Measurements from ENCODE around the gene LSAMP. TPM values are rescaled to one million over a fixed set of nuclear protein-coding genes. Genes with fewer than 3 reads are reported as not detected.

The LSAMP gene
- total RNA-seq, 1 donor from 2014 or later, result not detected

DNA sequence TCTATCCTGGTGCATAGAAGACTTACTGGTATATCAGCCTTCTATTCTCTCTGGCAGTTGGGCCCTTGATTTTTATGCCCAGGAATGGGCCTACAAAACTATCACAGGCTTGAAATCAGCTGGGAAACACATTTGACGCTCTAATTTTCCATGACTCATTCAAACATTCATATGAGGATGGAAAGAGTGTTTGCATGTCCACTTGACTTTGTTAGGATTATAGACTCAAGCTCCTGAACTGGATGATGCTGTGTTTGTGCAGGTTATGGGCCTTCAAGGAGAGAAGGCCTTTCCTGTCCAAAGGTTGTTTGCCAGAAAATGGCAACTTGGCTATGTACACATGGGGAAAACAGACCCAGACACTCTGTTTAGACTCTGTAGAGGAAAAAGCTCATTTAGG is 602.1 kb downstream of the LSAMP start:
- intact Hi-C loops (cut with micrococcal nuclease), result no loop called here
- no peak overlapping the region for H3K4me3 Mint-ChIP-seq

DNA sequence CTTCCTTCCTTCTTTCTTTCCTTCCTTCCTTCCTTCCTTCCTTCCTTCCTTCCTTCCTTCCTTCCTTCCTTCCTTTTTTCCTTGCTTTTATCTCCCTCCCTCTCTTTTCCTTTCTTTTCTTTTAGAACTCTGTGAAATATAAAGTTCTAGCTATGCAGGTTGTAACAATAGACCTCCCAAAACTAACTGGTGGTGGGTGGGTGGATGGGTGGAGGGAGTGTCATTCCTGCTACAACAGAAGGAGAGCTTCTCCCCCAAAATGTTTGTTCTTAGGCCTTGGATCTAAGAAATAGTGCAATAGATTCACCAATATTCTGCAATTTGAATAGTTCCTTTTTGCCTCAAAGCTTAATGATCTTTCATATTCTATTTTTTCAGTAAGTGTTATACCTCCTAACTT is 606.0 kb downstream of the LSAMP start:
- no peak for DNase-seq
- Mint-ChIP-seq H3K9me3 (no peaks in the 10 kb centered on the region), H3K36me3 (ENCODE audit: low read depth) (no peaks in the 10 kb centered on the region), H3K27ac (no peak overlapping the region), H3K4me3 (no peak overlapping the region), H3K27me3 (peaks cover 3% of the 10 kb centered on the region), H3K4me1 (no peaks in the 10 kb centered on the region)
- intact Hi-C loops (cut with micrococcal nuclease), result no loop called here

More for the DNA sequence above, 602.1 kb downstream of the LSAMP start:
- Mint-ChIP-seq H3K36me3 (ENCODE audit: low read depth) (no peaks in the 10 kb centered on the region), H3K27me3 (no peaks in the 10 kb centered on the region), H3K27ac (no peak overlapping the region), H3K9me3 (no peaks in the 10 kb centered on the region), H3K4me1 (no peaks in the 10 kb centered on the region)
- DNase-seq, result no peak

DNA sequence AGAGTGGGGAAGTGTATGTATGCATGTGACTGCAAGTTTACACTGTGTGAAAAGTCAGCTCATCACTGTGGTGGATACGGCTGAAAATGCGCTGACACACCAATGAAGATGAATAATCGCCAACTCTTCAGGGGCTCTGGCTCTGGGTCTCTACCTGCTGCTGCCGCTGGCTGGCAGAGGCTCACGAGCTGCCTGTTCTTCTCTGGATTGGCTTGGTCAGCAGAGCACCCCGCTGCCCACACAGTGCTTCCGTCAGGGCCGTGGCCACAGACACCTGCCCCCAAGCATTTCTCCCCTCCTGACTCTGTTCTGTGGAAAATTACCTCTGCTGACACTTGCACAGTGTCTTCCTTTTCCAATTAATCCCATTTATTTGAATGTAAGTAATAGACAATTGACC is 606.5 kb downstream of the LSAMP start:
- Mint-ChIP-seq H3K9me3 (no peaks in the 10 kb centered on the region), H3K27ac (no peak overlapping the region), H3K36me3 (ENCODE audit: low read depth) (no peaks in the 10 kb centered on the region), H3K4me3 (no peak overlapping the region), H3K4me1 (no peaks in the 10 kb centered on the region), H3K27me3 (peaks cover 5% of the 10 kb centered on the region)
- no peak for DNase-seq
- intact Hi-C loops (cut with micrococcal nuclease), result no loop called here

DNA sequence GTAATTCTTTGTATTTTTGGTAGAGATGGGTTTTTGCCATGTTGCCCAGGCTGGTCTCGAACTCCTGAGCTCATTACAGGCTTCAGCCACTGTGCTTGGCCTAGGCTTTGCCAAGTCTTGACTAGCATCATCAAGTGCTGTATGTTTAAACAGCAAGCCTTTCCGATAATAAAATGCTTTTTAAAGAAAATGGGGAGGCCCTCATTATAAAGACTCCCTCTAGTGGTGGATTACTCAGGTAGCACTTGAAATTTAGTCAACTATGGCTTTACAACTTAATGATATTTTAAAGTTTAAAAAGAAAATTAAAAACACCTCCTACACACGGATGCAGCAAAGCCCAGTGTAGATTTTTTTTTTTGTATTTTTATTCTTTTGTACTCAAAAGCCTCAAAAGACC is 608.3 kb downstream of the LSAMP start:
- intact Hi-C loops (cut with micrococcal nuclease), result no loop called here
- Mint-ChIP-seq H3K4me1 (no peaks in the 10 kb centered on the region), H3K4me3 (no peak overlapping the region), H3K27me3 (peaks cover 5% of the 10 kb centered on the region), H3K36me3 (ENCODE audit: low read depth) (no peaks in the 10 kb centered on the region), H3K27ac (no peak overlapping the region), H3K9me3 (no peaks in the 10 kb centered on the region)
- no peak for DNase-seq

DNA sequence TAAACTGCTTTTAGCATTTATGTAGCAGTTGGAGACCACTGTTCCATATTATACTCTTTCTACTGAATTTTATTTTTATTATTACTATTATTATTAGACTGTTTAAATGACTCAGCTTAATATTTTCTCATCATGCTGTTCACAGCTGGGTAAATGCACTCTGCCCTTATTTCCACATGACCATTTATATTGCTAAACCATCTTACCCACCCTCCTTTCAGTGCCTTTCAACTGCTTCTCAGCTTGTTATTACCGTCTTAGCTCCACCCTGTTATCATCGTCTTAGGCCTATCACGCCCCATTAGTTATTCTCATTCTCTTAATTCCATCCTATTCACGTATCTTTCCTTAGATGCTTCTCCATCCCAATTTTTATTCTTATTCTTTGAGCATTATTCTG is 609.3 kb downstream of the LSAMP start:
- H3K36me3 Mint-ChIP-seq (ENCODE audit: low read depth), result no peaks in the 10 kb centered on the region
- no peaks in the 10 kb centered on the region for H3K4me1 Mint-ChIP-seq
- H3K4me3 Mint-ChIP-seq, result no peak overlapping the region
- no peaks in the 10 kb centered on the region for H3K9me3 Mint-ChIP-seq
- H3K27me3 Mint-ChIP-seq, result peaks cover 7% of the 10 kb centered on the region
- intact Hi-C loops (cut with micrococcal nuclease), result no loop called here
- H3K27ac Mint-ChIP-seq, result no peak overlapping the region
- no peak for DNase-seq

DNA sequence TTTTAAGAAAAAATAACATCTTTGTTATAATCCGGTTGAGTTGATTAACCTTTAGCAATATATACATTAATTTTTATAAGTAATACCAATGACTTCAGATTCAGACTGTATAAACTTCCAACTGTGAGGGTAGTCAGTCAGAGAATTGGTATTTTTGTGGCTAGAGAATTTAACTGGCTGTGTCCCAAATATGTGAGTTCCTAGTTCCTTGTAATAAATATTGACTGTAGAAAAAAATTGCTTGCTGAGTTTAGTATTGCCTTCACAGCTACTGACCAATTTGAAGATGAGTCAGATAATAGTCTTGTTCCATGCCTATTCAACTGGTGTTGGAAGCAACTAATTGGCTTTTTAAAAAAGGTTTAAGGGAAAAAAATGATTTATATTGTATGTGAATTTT is 611.2 kb downstream of the LSAMP start:
- intact Hi-C loops (cut with micrococcal nuclease), result no loop called here
- Mint-ChIP-seq H3K4me1 (no peaks in the 10 kb centered on the region), H3K27ac (no peak overlapping the region), H3K4me3 (no peak overlapping the region), H3K9me3 (no peaks in the 10 kb centered on the region), H3K36me3 (ENCODE audit: low read depth) (no peaks in the 10 kb centered on the region), H3K27me3 (peaks cover 9% of the 10 kb centered on the region)
- DNase-seq, result no peak

DNA sequence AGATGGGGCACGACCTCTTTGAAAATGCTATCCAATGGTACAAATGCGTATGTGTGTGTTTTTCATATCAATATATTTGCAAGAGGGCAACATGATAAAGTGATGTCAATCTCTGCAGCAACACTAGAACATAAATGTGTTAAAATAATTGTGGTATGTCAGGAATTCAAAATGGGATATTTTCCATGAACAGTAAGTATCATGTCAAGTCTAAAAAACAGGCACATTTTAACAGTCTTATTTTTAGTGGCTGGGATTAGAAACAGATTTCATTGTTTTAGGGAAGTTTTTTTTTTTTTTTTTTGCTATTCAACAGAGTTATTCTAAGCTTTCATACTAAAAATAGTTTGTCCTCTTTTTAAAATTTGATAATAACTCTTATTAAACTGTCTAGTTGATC is 612.2 kb downstream of the LSAMP start:
- intact Hi-C loops (cut with micrococcal nuclease), result no loop called here
- Mint-ChIP-seq H3K4me1 (no peaks in the 10 kb centered on the region), H3K9me3 (no peaks in the 10 kb centered on the region), H3K36me3 (ENCODE audit: low read depth) (no peaks in the 10 kb centered on the region), H3K27me3 (peaks cover 12% of the 10 kb centered on the region), H3K27ac (no peak overlapping the region), H3K4me3 (no peak overlapping the region)
- no peak for DNase-seq

DNA sequence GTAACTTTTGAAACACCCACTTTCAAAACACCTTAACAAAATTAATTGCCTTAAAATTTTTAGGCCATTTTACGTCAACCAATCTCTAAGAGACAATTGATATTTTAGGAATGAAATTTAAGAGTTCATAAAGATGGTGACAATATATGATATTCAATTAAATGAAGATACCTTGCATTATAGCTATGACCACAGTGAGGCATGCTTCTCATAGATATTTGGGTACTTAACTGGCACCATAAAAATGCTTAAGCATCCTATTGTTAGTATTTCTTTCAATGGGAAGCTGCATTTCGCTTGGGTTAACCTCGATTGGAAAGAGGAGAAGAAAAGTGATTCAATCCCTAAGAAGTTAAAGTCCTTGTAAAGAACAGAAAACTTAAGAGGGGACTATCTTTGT is 613.0 kb downstream of the LSAMP start:
- H3K4me1 Mint-ChIP-seq, result no peaks in the 10 kb centered on the region
- H3K9me3 Mint-ChIP-seq, result no peaks in the 10 kb centered on the region
- H3K27me3 Mint-ChIP-seq, result peaks cover 17% of the 10 kb centered on the region
- no peak overlapping the region for H3K4me3 Mint-ChIP-seq
- no peaks in the 10 kb centered on the region for H3K36me3 Mint-ChIP-seq (ENCODE audit: low read depth)
- intact Hi-C loops (cut with micrococcal nuclease), result no loop called here
- H3K27ac Mint-ChIP-seq, result no peak overlapping the region
- DNase-seq, result no peak

DNA sequence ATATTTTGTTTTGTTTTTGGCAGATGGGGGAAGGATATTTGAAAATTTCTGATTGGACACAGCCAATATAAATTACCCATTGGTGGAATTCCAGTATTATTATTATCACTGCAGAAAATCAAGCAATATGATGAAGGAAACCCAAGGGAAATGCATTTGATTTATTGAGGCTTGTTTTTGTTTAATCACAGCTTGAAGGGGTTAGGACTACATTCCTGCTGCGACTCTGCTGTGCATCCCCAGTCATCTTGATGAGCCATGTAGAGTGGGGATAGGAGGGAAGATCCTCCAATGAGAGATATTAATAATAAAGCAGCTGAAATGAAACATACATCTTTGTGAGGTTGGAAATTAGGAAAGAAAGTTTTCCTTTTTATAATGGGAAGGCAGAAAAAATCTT is 613.4 kb downstream of the LSAMP start:
- DNase-seq, result no peak
- H3K4me1 Mint-ChIP-seq, result no peaks in the 10 kb centered on the region

DNA sequence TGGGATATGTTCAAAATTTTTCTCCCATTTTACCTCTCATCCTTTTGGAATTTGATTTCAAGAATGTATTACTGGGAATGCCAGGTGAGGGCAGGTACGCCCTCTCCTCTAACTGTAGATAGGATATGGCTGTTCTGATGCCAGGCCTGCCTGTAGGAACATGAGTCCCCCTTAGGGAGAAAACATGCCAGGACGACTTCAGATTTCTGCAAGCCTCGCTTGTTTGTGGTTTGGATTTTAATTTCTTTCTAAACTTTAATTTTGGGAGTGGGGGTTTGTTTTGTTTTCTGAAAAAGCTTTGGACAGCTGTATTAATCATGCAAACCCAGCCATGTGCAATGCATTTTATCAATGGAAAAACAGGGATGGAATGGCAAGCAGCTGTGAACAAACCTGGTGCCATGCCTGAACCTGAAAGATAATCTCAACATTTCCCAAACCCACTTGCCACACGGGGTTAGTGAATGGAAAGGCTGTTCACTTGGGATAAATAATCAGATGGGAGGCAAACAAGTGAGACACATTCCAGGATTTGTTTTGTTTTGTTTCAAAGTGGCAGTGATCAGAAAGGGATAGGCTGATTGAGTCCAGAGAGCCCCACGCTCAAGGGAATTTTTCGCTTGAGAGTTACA is 614.4 kb downstream of the LSAMP start:
- intact Hi-C loops (cut with micrococcal nuclease), result no loop called here
- Mint-ChIP-seq H3K4me3 (no peak overlapping the region), H3K27me3 (peaks cover 17% of the 10 kb centered on the region), H3K36me3 (ENCODE audit: low read depth) (no peaks in the 10 kb centered on the region), H3K27ac (no peak overlapping the region), H3K9me3 (no peaks in the 10 kb centered on the region), H3K4me1 (no peaks in the 10 kb centered on the region)
- no peak for DNase-seq

More for the DNA sequence above, 613.4 kb downstream of the LSAMP start:
- Mint-ChIP-seq H3K27me3 (peaks cover 17% of the 10 kb centered on the region), H3K4me3 (no peak overlapping the region), H3K36me3 (ENCODE audit: low read depth) (no peaks in the 10 kb centered on the region), H3K27ac (no peak overlapping the region), H3K9me3 (no peaks in the 10 kb centered on the region)
- intact Hi-C loops (cut with micrococcal nuclease), result no loop called here

DNA sequence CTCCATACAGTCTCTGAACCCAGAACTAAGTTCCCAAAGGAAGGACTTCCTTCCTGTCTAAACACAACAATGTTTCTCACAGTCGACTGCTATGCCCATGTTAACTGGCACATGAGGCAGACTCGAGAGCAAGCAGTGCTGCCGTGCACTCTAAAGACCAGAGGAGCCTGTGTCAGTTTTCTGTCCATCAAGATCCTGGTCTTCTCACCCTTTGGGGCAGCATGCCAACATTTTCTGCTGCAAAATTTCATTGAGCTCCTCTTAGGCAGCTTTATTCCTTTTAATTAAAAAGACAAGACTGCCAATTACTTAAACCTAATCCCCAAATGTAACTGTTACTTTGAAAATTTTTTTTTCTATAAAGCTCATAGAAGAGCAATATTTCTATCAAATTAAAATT is 616.9 kb downstream of the LSAMP start:
- H3K4me3 Mint-ChIP-seq, result no peak overlapping the region
- peaks cover 12% of the 10 kb centered on the region for H3K27me3 Mint-ChIP-seq
- H3K9me3 Mint-ChIP-seq, result no peaks in the 10 kb centered on the region
- intact Hi-C loops (cut with micrococcal nuclease), result no loop called here
- H3K4me1 Mint-ChIP-seq, result no peaks in the 10 kb centered on the region
- no peak overlapping the region for H3K27ac Mint-ChIP-seq
- H3K36me3 Mint-ChIP-seq (ENCODE audit: low read depth), result no peaks in the 10 kb centered on the region
- no peak for DNase-seq

DNA sequence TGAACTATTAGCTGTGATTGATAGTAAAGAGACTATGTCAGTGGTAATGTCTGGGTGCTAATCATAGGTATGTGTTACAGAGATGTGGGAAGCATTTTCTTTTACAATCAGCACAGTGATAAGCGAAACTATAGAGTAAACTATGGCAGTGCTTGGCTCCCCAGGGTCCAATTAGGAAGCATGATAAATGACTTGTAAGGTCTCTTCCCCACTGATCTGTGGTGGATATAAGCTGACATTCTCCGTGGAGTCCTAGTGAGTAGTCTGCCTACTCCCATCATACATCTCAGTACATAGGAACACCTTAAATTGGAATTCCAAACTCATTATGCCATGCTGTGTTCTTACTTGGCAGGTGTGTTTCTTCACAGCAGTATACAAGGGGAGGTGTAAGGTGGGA is 617.8 kb downstream of the LSAMP start:
- H3K36me3 Mint-ChIP-seq (ENCODE audit: low read depth), result no peaks in the 10 kb centered on the region
- no peak overlapping the region for H3K4me3 Mint-ChIP-seq
- no peak for DNase-seq
- H3K4me1 Mint-ChIP-seq, result no peaks in the 10 kb centered on the region
- no peak overlapping the region for H3K27ac Mint-ChIP-seq
- no peaks in the 10 kb centered on the region for H3K9me3 Mint-ChIP-seq
- intact Hi-C loops (cut with micrococcal nuclease), result no loop called here
- peaks cover 12% of the 10 kb centered on the region for H3K27me3 Mint-ChIP-seq

DNA sequence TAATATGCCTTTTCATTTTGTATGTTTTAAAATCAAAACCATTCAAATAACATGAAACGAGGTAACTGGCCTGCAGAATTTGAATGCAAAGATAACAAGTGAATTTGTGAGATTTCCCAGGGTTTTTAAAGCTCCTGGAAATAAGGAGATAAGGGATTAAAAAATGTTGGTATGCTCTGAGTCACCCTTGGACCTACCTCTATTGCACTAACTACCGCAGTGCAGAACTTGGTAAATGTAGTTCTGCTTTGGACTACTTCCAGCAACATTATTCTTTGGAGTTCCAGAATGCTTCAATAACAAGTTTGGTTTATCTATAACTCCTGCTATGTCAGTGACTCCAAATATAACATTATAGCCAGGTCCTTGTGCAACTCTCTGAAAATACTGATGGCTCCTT is 620.2 kb downstream of the LSAMP start:
- no peak overlapping the region for H3K4me3 Mint-ChIP-seq
- no peaks in the 10 kb centered on the region for H3K36me3 Mint-ChIP-seq (ENCODE audit: low read depth)
- H3K27ac Mint-ChIP-seq, result no peak overlapping the region
- no peak for DNase-seq
- intact Hi-C loops (cut with micrococcal nuclease), result no loop called here
- H3K27me3 Mint-ChIP-seq, result peaks cover 10% of the 10 kb centered on the region
- no peaks in the 10 kb centered on the region for H3K9me3 Mint-ChIP-seq
- H3K4me1 Mint-ChIP-seq, result no peaks in the 10 kb centered on the region

DNA sequence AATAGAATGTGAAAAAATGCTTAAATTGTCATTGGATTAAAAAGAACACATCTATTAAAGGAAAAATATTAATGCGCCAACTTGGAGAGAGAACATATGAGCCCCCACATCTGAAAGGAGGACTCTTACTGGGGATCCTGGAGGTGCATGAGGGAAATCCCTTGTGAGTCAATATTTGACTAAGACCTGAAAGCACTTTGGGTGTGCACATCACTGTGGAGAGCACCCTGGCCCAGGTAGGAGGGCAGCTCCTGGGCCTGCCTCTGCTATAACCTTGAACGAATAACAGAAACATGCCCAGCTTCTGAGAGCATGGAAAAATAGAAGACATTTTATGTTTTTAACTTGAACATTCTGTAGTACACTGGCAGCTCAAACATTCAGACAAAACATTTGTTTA is 622.2 kb downstream of the LSAMP start:
- no peak for DNase-seq
- no peaks in the 10 kb centered on the region for H3K4me1 Mint-ChIP-seq
- intact Hi-C loops (cut with micrococcal nuclease), result no loop called here
- H3K27me3 Mint-ChIP-seq, result peaks cover 6% of the 10 kb centered on the region
- no peak overlapping the region for H3K27ac Mint-ChIP-seq
- no peaks in the 10 kb centered on the region for H3K9me3 Mint-ChIP-seq
- H3K4me3 Mint-ChIP-seq, result no peak overlapping the region
- no peaks in the 10 kb centered on the region for H3K36me3 Mint-ChIP-seq (ENCODE audit: low read depth)

DNA sequence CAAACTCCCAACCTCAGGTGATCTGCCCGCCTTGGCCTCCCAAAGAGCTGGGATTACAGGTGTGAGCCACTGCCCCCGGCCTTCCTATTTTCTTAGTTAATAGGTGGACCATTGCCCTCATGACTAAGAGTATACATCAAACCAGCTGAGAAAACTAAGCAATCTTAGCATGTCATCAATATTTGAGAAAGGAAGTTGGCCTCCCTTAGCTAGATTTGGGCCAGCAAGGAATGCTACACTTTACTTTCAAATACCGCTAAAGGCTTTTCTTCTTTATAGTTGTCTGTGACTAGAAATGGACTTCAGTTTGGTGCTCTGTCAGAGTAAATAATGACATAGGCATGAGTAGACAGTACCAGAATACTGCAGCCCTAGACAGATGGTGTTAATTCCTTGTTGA is 622.7 kb downstream of the LSAMP start:
- DNase-seq, result no peak
- intact Hi-C loops (cut with micrococcal nuclease), result no loop called here
- Mint-ChIP-seq H3K27ac (no peak overlapping the region), H3K27me3 (peaks cover 1% of the 10 kb centered on the region), H3K4me3 (no peak overlapping the region), H3K9me3 (no peaks in the 10 kb centered on the region), H3K4me1 (no peaks in the 10 kb centered on the region), H3K36me3 (ENCODE audit: low read depth) (no peaks in the 10 kb centered on the region)

Data from activated CD4-positive, alpha-beta T cell treated with anti-CD3 and anti-CD28 coated beads, Interleukin-2, amount 10 ng/mL, durations not matched to agents 24 days and 14 days (primary cell).